A549 (cell line): ENCODE data around the gene FAM50A. TPM values are rescaled to one million over a fixed set of nuclear protein-coding genes. Genes with fewer than 3 reads are reported as not detected.

ENCODE experiments used
- ATAC-seq, 2 experiments: fragments of 200-7000 bp in 1 of 2; fragments of >200 bp in 1 of 2; cut with Nextera tagmentation in 1 of 2; cut with Tn5 transposase in 1 of 2; 3 replicates each; pipeline versions ENCODE4 v1.8.0 to v1.9.1; 2018 to 2020; ENCODE audit warnings: mild to moderate bottlenecking in 1 of 2, moderate library complexity in 1 of 2
- CTCF ChIA-PET: fragments of 300-600 bp; sonication (Branson Sonifier 250); formaldehyde crosslinking; extraction: SDS; loops from one replicate; lab custom pipeline; 2021; ENCODE audit warnings: antibody characterized with exemption, inconsistent platforms; lab: Yijun Ruan, JAX
- POLR2A ChIA-PET: fragments of 350-600 bp; formaldehyde crosslinking; extraction: SDS; loops from one replicate; lab custom pipeline; 2021; ENCODE audit warnings: antibody characterized with exemption, inconsistent platforms; lab: Yijun Ruan, JAX
- DNase-seq, 2 experiments: peaks; one replicate each; pipeline versions ENCODE4 v3.0.0 to v3.0.0-alpha.2; 2011 to 2016; ENCODE audit warnings: low read depth in 1 of 2, low spot score in 1 of 2
- FAIRE-seq: peaks from 2 replicates; lab custom pipeline; 2011; peaks lifted over from hg19 to GRCh38; lab: Jason Lieb, UNC
- H3K27ac ChIP-seq, 2 experiments: fragments of >200 bp; sonication (Bioruptor Twin); formaldehyde crosslinking; 3 replicates each; pipeline ENCODE4 v1.5.1; 2016 to 2017
- H3K4me1 ChIP-seq: fragments of >200 bp; sonication (Bioruptor Twin); formaldehyde crosslinking; 3 replicates; pipeline ENCODE4 v1.6.1; 2016
- H3K4me2 ChIP-seq: fragments of >200 bp; sonication (Bioruptor Twin); formaldehyde crosslinking; 3 replicates; pipeline ENCODE4 v1.6.1; 2016
- H3K4me3 ChIP-seq: fragments of >200 bp; sonication (Bioruptor Twin); formaldehyde crosslinking; 3 replicates; pipeline ENCODE4 v1.5.1; 2016
- H3K9me3 ChIP-seq: fragments of >200 bp; sonication (Bioruptor Twin); formaldehyde crosslinking; 3 replicates; pipeline ENCODE4 v1.6.1; 2016
- BHLHE40 ChIP-seq: IDR thresholded peaks from 2 replicates; pipeline ENCODE4 v1.6.1; 2012; ENCODE audit warnings: low read depth, low read length, inconsistent platforms
- CBX8 ChIP-seq: fragments of 200-600 bp; sonication (generic); IDR thresholded peaks from 2 replicates; pipeline ENCODE4 v1.6.1; 2016
- CEBPB ChIP-seq, 2 experiments: fragments of >200 bp in 1 of 2; sonication (Bioruptor Twin) in 1 of 2; formaldehyde crosslinking in 1 of 2; IDR thresholded peaks; 2 replicates each; pipeline ENCODE4 v1.6.1; 2012 to 2016
- ESRRA ChIP-seq: fragments of 150-350 bp; IDR thresholded peaks from 2 replicates; pipeline ENCODE4 v1.6.1; 2014; ENCODE audit warnings: mild to moderate bottlenecking, low read length, borderline replicate concordance
- FOXS1 ChIP-seq: fragments of 250-450 bp; sonication (Bioruptor Pico); IDR thresholded peaks from 2 replicates; pipeline ENCODE4 v1.5.0; 2020; ENCODE audit warnings: mild to moderate bottlenecking, moderate library complexity
- HDAC2 ChIP-seq: fragments of 200-600 bp; sonication (generic); IDR thresholded peaks from 2 replicates; pipeline ENCODE4 v1.6.1; 2016
- HEYL ChIP-seq: fragments of 250-450 bp; sonication (Bioruptor Pico); IDR thresholded peaks from 2 replicates; pipeline ENCODE4 v1.8.0; 2021; ENCODE audit warnings: mild to moderate bottlenecking, moderate library complexity
- HOXB13 ChIP-seq: fragments of 250-450 bp; sonication (Bioruptor Pico); IDR thresholded peaks from 2 replicates; pipeline ENCODE4 v1.5.0; 2020; ENCODE audit warnings: low read depth, mild to moderate bottlenecking, moderate library complexity
- HOXB5 ChIP-seq: fragments of 250-450 bp; sonication (Bioruptor Pico); IDR thresholded peaks from 2 replicates; pipeline ENCODE4 v1.5.0; 2020; ENCODE audit warnings: mild to moderate bottlenecking, moderate library complexity
- KDM1A ChIP-seq: fragments of 200-600 bp; sonication (generic); IDR thresholded peaks from 2 replicates; pipeline ENCODE4 v1.6.1; 2016; ENCODE audit warnings: low read depth, mild to moderate bottlenecking
- KDM5A ChIP-seq: fragments of 200-600 bp; sonication (generic); IDR thresholded peaks from 2 replicates; pipeline ENCODE4 v1.6.1; 2016; ENCODE audit warnings: antibody characterized with exemption, mild to moderate bottlenecking
- MAFK ChIP-seq: fragments of 450-650 bp; IDR thresholded peaks from 2 replicates; pipeline ENCODE4 v1.6.1; 2014; ENCODE audit not compliant: partially characterized antibody
- PHF8 ChIP-seq: fragments of 200-600 bp; sonication (generic); IDR thresholded peaks from 2 replicates; pipeline ENCODE4 v1.6.1; 2016; ENCODE audit warnings: low read depth, mild to moderate bottlenecking, antibody characterized with exemption, moderate library complexity, borderline replicate concordance
- POLR2A ChIP-seq: IDR thresholded peaks from 2 replicates; pipeline ENCODE4 v1.6.1; 2012; ENCODE audit warnings: mild to moderate bottlenecking, low read length
- POLR2AphosphoS2 ChIP-seq: conservative IDR thresholded peaks from 2 replicates; pipeline ENCODE4 v1.6.1; 2012; ENCODE audit warnings: low read length, improper control_type of control experiment, inconsistent platforms
- RAD21 ChIP-seq, 2 experiments: fragments of >200 bp in 1 of 2; sonication (Bioruptor Twin) in 1 of 2; formaldehyde crosslinking in 1 of 2; IDR thresholded peaks in 1 of 2; conservative IDR thresholded peaks in 1 of 2; 2 replicates in 1 of 2; 3 replicates in 1 of 2; pipeline ENCODE4 v1.6.1; 2012 to 2018; ENCODE audit warnings: inconsistent platforms in 1 of 2
- RCOR1 ChIP-seq: fragments of 150-350 bp; IDR thresholded peaks from 2 replicates; pipeline ENCODE4 v1.6.1; 2014; ENCODE audit warnings: antibody characterized with exemption, low read length, low read depth
- RNF2 ChIP-seq: fragments of 200-600 bp; sonication (generic); IDR thresholded peaks from 2 replicates; pipeline ENCODE4 v1.6.1; 2016; ENCODE audit warnings: low read depth, mild to moderate bottlenecking, antibody characterized with exemption, moderate library complexity, borderline replicate concordance
- SMC3 ChIP-seq: fragments of >200 bp; sonication (Bioruptor Twin); formaldehyde crosslinking; IDR thresholded peaks from 3 replicates; pipeline ENCODE4 v1.6.1; 2018; ENCODE audit warnings: inconsistent platforms
- ZNF302 ChIP-seq: fragments of 250-450 bp; sonication (Bioruptor Pico); IDR thresholded peaks from 2 replicates; pipeline ENCODE4 v1.9.0; 2021; ENCODE audit warnings: inconsistent platforms, mild to moderate bottlenecking, moderate library complexity
- WGBS: methylation state at CpG from one replicate; pipeline ENCODE4 v1.1.6; 2017; ENCODE audit errors: missing lambda C conversion rate; 5-methylcytosine and 5-hydroxymethylcytosine counted together
- polyA plus RNA-seq, 4 experiments: library from polyadenylated mRNA; depleted of rRNA in 3 of 4; stranded (reverse); fragments of >200 nt; fragmentation: RNase III in 1 of 4; extraction: RNeasy Plus Mini Kit Qiagen cat#74134 plus additional on column Dnase treatment in 1 of 4; gene quantifications; 2 replicates in 3 of 4; 3 replicates in 1 of 4; pipeline ENCODE4 v1.2.3, GENCODE V29; 2011 to 2017
- TF ChIP-seq, protein P1 (sequence below): fragments of >200 bp; sonication (Bioruptor Twin); formaldehyde crosslinking; IDR thresholded peaks from 3 replicates; pipeline ENCODE4 v1.6.1; 2016
- TF ChIP-seq, protein P2 (sequence below): fragments of >200 bp; sonication (Bioruptor Twin); formaldehyde crosslinking; IDR thresholded peaks from 2 replicates; pipeline ENCODE4 v1.6.1; 2016
- TF ChIP-seq, protein P3 (sequence below): IDR thresholded peaks from 2 replicates; pipeline ENCODE4 v1.6.1; 2012
- TF ChIP-seq, protein P4 (sequence below): fragments of 200-600 bp; sonication (generic); IDR thresholded peaks from 2 replicates; pipeline ENCODE4 v1.6.1; 2016; ENCODE audit warnings: antibody characterized with exemption, mild to moderate bottlenecking, moderate library complexity
- TF ChIP-seq, protein P5 (sequence below): fragments of 250-450 bp; sonication (Bioruptor Pico); IDR thresholded peaks from 2 replicates; pipeline ENCODE4 v1.5.0; 2020; ENCODE audit warnings: low read depth, mild to moderate bottlenecking, moderate library complexity

Gene FAM50A
- polyA plus RNA-seq, 2 of the 4 experiments (the other 2 are of a cell fraction) = 57.8 to 123 TPM

DNA sequence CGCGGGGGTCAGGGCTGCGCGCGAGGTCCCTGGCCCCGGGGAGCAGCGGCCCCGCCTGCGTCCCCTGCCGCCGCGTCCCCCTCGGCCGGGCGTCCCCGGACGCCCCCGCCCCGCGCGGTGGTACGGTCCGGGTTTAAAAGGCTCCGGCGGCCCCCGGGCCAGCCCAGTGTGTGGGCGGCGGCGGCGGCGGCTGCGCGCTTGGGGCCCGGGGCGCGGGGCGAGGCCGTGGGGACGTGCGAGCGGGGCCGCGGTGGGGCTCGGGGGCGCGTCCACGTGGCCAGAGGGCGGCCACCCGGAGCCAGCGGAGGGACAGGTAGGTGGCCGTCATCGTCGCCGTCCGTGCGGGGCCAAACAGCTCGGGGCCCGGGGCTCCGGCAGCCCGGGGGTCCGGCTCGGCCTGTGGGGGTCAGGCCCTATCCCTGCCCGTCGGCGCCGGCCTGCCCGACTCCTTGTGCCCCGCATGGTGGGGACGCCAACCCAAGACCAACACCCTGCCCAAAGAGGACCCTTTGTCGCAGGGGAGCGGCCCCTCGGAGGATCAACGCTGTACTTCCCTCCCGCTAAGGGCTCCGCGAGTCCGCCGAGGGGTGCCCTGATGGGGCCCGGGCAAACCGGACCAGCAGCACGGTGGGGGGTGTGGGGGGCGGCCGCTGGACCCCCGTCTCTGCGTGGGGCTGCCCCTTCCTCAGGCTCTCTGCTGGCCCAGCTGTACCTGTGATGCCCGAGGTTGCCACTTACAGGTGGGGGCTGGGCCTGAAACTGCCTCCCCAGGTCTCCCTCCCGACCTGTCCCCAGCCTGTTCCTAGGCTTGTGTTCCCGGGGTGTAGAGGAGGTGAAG is 14.4 kb downstream of the FAM50A start, which contains the start of gene PLXNA3:
PLXNA3 (plus strand) TSS at position 166 of the 838 bp plus-strand sequence. CDS start 1,903 bp downstream, outside the sequence.
- Histone ChIP-seq H3K4me3 (peak within 1 kb of the TSS; percentile 59), H3K9me3 (no peaks in the 10 kb centered on the region), H3K27ac (peak within 1 kb of the TSS; percentile 74 to 97), H3K4me1 (peaks cover 11% of the 10 kb centered on the region), H3K4me2 (peak within 1 kb of the TSS; percentile 98)
- DNase-seq = no peak
- 10% methylated on average over 4 of the region's 88 CpGs for WGBS
- TF ChIP-seq CBX8 (no peak), POLR2AphosphoS2 (no peak), RAD21 (conservative IDR thresholded peaks at IDR 0.05 in 1 of 2, IDR thresholded peaks at IDR 0.05 in 1 of 2) (no peak), PHF8 (peak; percentile 53; the same call in 1 of the 2 replicates), RCOR1 (no peak), POLR2A (peak; percentile 71)
- TF ChIP-seq, protein P1, sequence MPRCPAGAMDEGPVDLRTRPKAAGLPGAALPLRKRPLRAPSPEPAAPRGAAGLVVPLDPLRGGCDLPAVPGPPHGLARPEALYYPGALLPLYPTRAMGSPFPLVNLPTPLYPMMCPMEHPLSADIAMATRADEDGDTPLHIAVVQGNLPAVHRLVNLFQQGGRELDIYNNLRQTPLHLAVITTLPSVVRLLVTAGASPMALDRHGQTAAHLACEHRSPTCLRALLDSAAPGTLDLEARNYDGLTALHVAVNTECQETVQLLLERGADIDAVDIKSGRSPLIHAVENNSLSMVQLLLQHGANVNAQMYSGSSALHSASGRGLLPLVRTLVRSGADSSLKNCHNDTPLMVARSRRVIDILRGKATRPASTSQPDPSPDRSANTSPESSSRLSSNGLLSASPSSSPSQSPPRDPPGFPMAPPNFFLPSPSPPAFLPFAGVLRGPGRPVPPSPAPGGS = peak; percentile 56; the same call in 1 of the 3 replicates
- ChIA-PET CTCF (no interaction called here), POLR2A (interaction anchor here (0.6 to 1.5 kb wide), 5 partner anchors 17 to 60 kb away, joined by 3 to 6 read pairs (median 4); partner anchors contain the start of genes LAGE3, RPL10 and SLC10A3)
- peak; percentile 50 to 68 for ATAC-seq
- FAIRE-seq = no peak

DNA sequence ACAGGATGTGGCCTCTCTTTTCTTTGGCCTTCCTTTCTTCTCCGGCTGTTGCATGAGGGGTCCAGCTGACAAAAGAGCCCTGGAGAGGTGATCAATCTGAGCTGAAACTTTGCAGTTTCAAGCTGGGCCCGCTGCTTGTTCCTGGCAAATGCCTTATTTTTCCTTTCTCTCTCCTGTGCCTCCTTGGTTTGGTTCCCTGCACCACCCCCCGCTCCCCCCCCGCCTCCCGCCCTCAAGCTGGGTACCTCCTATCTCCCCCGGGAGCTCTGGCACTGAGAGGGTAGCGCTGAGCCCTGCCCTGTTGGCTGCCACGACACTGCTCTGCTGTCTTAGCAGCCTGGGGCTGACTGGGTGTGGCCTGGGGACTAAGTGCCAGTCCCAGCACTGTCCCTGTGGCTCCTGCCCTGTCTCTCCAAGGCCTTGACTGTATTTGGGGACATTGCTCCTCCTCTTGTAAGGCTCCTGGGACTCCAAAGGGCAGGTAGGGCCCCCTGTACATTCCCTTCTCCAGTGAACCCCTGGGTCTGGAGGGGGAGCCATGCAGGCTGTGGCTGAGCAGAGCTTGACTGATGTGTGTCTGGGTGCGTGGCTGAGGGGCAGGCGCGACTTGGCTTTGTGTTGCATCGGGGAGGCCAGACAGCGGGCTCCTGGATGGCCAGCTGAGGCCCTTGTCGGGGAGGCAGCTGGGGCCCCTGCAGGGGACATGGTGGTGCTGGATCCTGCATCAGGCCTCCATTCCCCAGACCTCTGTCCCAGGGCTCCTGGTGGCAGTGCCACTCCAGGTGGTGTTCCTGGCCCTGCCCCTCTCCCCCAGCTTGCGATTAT is 15.2 kb downstream of the FAM50A start:
- TF ChIP-seq HOXB13 (CRISPR knock-in tag) = no peak
- TF ChIP-seq FOXS1 (CRISPR knock-in tag) = no peak
- TF ChIP-seq, protein P2, sequence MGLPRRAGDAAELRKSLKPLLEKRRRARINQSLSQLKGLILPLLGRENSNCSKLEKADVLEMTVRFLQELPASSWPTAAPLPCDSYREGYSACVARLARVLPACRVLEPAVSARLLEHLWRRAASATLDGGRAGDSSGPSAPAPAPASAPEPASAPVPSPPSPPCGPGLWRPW = no peak
- TF ChIP-seq, protein P3, sequence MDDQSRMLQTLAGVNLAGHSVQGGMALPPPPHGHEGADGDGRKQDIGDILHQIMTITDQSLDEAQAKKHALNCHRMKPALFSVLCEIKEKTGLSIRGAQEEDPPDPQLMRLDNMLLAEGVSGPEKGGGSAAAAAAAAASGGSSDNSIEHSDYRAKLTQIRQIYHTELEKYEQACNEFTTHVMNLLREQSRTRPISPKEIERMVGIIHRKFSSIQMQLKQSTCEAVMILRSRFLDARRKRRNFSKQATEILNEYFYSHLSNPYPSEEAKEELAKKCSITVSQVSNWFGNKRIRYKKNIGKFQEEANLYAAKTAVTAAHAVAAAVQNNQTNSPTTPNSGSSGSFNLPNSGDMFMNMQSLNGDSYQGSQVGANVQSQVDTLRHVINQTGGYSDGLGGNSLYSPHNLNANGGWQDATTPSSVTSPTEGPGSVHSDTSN = no peak
- no peak for TF ChIP-seq CEBPB (IDR thresholded peaks at IDR 0.05)
- TF ChIP-seq KDM1A = no peak
- TF ChIP-seq, protein P4, sequence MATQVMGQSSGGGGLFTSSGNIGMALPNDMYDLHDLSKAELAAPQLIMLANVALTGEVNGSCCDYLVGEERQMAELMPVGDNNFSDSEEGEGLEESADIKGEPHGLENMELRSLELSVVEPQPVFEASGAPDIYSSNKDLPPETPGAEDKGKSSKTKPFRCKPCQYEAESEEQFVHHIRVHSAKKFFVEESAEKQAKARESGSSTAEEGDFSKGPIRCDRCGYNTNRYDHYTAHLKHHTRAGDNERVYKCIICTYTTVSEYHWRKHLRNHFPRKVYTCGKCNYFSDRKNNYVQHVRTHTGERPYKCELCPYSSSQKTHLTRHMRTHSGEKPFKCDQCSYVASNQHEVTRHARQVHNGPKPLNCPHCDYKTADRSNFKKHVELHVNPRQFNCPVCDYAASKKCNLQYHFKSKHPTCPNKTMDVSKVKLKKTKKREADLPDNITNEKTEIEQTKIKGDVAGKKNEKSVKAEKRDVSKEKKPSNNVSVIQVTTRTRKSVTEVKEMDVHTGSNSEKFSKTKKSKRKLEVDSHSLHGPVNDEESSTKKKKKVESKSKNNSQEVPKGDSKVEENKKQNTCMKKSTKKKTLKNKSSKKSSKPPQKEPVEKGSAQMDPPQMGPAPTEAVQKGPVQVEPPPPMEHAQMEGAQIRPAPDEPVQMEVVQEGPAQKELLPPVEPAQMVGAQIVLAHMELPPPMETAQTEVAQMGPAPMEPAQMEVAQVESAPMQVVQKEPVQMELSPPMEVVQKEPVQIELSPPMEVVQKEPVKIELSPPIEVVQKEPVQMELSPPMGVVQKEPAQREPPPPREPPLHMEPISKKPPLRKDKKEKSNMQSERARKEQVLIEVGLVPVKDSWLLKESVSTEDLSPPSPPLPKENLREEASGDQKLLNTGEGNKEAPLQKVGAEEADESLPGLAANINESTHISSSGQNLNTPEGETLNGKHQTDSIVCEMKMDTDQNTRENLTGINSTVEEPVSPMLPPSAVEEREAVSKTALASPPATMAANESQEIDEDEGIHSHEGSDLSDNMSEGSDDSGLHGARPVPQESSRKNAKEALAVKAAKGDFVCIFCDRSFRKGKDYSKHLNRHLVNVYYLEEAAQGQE = no peak
- TF ChIP-seq HEYL (CRISPR knock-in tag) = no peak
- no peak for TF ChIP-seq CBX8
- no peak for TF ChIP-seq PHF8
- no peak for TF ChIP-seq BHLHE40
- no peak for TF ChIP-seq SMC3
- no peak for TF ChIP-seq HOXB5 (CRISPR knock-in tag)
- TF ChIP-seq RNF2 = no peak
- TF ChIP-seq ESRRA = no peak
- TF ChIP-seq, protein P5, sequence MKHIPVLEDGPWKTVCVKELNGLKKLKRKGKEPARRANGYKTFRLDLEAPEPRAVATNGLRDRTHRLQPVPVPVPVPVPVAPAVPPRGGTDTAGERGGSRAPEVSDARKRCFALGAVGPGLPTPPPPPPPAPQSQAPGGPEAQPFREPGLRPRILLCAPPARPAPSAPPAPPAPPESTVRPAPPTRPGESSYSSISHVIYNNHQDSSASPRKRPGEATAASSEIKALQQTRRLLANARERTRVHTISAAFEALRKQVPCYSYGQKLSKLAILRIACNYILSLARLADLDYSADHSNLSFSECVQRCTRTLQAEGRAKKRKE = no peak
- no peak for TF ChIP-seq ZNF302 (CRISPR knock-in tag)
- TF ChIP-seq HDAC2 = no peak
- TF ChIP-seq MAFK = no peak
- TF ChIP-seq KDM5A = no peak
- ATAC-seq = peak; percentile 62 to 76
- ChIA-PET CTCF (interaction anchor here (1.1 kb wide), 1 partner anchor 68 kb away, joined by 3 read pairs; no protein-coding TSS in a partner anchor), POLR2A (interaction anchor here (0.6 to 1.4 kb wide), 4 partner anchors 17 to 370 kb away, joined by 3 to 13 read pairs (median 5); partner anchors contain the start of gene LAGE3)
- Histone ChIP-seq H3K4me3 (peak overlapping the region; percentile 59), H3K4me1 (peaks cover 11% of the 10 kb centered on the region), H3K27ac (peak overlapping the region; percentile 74 to 97; a peak in 4 of 6 replicates), H3K9me3 (no peaks in the 10 kb centered on the region), H3K4me2 (peak overlapping the region; percentile 98)
- WGBS = 77% methylated on average over 9 of the region's 15 CpGs
- DNase-seq = no peak
- no peak for FAIRE-seq
